H54 (cell line): ENCODE data around the gene HAUS8.
A peak's percentile ranks its signal among the peaks of the same experiment; 100 is the strongest.

Source experiments
- DNase-seq: peaks from one replicate; pipeline ENCODE4 v3.0.0; 2011; ENCODE audit warnings: low spot score, mixed read lengths; ENCODE audit not compliant: insufficient read length
- FAIRE-seq: peaks from 3 replicates; lab custom pipeline; 2011; peaks lifted over from hg19 to GRCh38; lab: Jason Lieb, UNC
- POLR2A ChIP-seq: IDR thresholded peaks from 2 replicates; pipeline ENCODE4 v1.6.1; 2011; ENCODE audit warnings: low read depth, mild to moderate bottlenecking, low read length

The HAUS8 gene, protein sequence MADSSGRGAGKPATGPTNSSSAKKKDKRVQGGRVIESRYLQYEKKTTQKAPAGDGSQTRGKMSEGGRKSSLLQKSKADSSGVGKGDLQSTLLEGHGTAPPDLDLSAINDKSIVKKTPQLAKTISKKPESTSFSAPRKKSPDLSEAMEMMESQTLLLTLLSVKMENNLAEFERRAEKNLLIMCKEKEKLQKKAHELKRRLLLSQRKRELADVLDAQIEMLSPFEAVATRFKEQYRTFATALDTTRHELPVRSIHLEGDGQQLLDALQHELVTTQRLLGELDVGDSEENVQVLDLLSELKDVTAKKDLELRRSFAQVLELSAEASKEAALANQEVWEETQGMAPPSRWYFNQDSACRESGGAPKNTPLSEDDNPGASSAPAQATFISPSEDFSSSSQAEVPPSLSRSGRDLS

DNA sequence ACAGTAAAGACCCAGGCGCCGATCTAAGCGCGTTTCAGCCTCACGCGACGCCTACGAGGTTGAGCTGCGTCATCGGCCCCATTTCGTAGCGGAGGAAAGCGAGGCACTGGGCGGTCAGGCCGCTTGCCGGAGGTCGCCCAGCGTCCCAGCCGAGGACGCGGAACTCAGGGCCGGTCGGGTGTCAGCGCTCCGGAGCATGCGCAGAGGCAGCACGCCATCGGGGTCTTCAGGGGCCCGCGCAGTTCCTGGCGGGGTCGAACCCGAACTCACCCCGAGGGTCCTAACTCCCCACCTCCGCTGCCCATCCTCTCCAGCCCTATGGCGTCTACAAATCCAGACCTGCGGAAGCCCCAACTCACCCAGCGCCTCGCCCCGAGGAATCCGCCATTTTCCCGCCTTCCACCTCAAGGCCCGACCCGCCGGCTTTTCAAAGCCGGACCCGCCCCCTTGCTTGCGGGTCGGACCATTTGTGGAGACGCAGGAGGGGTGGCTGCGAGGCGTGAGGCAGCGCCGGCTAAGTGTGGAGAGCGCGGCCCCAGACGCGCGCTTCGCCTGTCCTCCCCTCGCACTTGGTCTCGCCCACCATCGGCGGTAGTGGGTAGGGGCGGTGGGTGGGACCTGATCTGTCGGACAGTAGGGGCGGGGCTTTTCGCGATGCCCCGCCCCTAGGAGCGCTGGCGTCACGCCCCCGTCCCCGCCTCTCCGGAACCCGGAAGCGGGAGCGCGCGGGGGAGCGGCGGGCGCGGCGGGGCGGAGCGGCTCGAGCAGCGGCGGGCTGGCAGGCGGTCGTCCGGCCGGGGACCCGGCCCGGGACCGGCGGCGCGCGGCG is at the start of gene HAUS8, which contains the start of gene MYO9B:
HAUS8 (minus strand) TSS at position 418 of the 829 bp plus-strand sequence; CDS start at position 388, 30 bp downstream.
MYO9B (plus strand) TSS at position 743 of the 829 bp plus-strand sequence. CDS start 25,941 bp downstream, outside the sequence.
- FAIRE-seq = no peak
- DNase-seq = peak; percentile 95
- peak; percentile 46 for TF ChIP-seq POLR2A

DNA sequence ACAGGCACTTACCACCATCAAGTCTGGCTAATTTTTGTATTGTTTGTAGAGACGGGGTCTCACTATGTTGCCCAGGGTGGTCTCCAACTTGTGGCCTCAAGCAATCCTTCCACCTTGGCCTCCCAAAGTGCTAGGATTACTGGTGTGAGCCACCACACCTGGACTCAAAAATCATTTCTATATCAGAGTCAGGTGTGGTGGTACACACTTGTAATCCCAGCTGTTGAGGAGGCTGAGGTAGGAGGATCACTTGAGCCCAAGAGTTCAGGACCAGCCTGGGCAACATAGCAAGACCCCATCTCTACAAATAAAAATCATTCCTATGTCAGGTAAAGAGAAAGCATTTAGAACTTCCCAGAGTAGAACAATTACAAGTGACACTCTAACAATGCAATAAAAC is 48.8 kb upstream of the HAUS8 start:
- TF ChIP-seq POLR2A = no peak
- DNase-seq (no peak), FAIRE-seq (no peak)

DNA sequence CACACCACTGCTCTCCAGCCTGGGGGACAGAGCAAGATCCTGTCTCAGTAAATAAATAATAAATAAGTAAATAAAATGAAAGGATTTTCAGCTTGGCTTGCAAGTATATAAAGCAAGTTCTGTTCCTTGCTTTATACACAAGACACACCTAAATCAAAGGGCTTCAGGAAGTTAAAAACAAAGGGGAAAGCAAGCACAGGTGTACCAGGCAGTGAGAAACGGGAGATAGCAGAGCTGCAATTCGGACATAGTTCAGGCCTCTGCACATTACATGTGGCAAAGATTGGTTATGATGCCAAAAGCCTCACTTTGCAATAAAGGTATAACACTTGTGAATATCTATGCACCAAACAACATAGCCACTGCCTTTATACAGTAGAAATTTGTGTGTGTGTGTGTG is 47.8 kb upstream of the HAUS8 start:
- no peak for DNase-seq
- no peak for TF ChIP-seq POLR2A
- FAIRE-seq = no peak

DNA sequence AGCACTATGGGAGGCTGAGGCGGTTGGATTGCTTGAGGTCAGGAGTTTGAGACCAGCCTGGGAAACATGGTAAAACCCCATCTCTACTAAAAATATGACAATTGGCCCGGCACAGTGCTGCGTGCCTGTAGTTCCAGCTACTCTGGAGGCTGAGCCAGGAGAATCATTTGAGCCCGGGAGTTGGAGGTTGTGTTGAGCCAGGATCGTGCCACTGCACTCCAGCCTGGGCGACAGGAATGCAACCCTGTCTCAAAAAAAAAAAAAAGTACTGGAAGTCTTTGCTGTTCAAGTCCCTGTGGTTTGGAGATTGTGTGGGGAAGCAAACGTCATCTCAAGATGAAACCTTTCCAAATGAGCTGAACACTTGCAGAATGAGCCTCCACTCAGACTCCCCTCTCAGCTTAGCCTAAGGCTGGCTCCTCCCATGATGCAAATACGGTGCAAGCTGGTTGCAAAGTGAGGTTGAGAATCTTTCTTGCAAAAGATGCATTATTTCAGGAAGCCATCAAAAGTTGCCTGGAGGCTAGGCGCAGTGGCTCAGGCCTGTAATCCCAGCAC is 46.6 kb upstream of the HAUS8 start:
- FAIRE-seq = no peak
- DNase-seq = no peak
- TF ChIP-seq POLR2A = no peak

DNA sequence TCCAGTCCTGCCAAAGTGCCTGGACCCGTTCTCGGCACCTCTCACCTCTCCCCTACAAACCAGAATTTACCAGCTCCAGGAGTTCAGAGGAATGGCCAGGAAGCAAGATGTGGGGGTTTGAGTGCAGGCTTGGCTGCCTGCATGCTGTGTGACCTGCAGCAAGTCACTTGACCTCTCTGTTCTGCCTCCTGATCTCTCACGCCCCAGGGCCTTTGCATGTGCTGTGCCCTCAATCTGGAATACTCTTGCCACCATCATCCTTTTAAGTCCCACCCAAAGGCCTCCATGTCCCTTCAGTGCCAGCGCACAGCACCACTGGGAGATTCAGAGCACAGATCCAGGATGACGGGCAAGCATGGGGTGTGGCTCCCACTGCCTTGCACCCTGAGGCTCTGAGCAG is 43.7 kb upstream of the HAUS8 start:
- no peak for TF ChIP-seq POLR2A
- no peak for FAIRE-seq
- no peak for DNase-seq

DNA sequence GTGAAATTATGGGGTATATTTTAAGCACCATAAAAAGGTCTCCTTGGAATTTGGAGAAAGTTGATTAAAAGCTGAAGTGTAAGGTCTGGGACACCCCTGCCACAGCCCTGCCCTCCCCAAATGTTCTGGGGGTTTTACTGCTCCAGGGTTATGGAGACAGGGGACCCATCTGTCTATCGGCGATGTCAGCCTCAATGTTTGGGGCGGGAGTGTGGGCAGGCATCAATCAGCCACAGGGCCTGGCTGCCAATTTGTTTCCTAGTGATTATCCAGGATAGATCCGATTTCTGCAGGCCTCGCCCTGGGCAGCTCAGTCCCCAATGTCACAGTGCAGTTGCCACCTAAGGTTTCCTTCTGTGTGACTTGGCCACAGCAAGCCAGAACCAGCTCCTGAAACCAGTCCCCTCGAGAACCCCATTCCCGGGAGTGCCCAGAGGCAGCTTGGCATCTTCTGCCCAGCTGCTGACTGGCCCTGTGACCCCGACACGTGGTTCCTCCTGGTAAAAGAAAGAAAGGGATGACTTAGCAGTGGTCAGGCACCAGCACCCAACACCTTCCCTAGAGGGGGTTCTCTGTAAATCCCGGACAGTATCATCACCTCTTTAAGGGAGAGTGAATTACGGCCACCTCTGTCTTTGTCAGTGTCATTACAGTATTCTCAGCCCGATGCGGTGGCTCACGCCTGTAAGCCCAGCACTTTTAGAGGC is 41.9 kb upstream of the HAUS8 start:
- no peak for FAIRE-seq
- no peak for TF ChIP-seq POLR2A

DNA sequence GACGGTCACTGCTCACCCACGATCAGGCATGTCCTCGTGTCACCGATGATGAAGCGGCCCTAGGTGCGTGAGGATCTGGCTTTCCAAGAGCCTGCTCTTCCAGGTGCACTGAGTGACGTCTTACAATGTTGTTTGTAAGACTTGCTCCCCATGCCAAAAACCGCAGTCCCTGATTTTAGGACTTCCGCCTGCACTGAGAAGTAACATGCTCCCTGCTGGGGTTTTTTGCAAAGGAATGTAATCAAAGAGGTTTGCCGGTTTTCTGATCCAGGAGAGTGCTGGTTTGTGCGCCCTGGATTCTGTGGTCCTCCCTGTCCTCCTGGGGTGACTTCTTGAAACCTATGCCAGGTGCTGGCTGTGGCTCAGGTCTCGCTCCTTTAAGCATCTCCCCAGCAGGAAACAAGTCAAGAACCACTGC is 39.2 kb upstream of the HAUS8 start:
- DNase-seq (no peak), FAIRE-seq (no peak)
- no peak for TF ChIP-seq POLR2A

More for the DNA sequence above, 41.9 kb upstream of the HAUS8 start:
- no peak for DNase-seq

DNA sequence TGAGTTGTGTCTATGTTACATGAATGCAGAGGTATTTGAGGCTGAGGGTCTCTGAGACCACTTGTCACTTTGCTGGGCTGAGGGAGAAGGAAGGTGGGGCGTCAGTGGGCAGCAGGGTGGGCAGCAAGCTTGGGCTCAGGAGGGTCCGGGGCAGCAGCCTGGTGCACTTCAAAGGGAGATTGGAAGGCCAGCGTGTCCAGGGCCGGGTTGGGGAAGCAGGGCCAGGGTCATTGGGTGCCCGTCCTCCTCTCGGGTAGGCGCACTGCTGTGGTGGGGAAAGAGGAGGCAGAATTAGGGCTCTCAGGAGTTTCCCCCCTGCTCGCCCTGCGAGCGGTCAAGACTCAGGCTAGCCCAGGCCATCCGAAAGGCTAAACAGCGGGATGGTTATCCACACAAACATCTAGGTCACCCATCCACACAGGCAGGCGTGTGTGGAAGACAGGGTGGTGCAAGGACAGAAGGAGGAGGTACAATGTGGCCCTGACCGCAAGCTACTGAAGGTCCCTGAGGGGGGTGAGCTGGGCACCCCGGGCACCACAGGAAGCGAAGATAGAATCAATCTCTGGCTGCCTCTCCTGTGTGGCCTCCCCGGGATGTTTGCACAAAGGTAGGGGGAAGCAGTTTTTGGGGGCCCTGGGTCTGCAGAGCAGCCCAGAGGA is 38.0 kb upstream of the HAUS8 start:
- FAIRE-seq (no peak), DNase-seq (no peak)
- no peak for TF ChIP-seq POLR2A

DNA sequence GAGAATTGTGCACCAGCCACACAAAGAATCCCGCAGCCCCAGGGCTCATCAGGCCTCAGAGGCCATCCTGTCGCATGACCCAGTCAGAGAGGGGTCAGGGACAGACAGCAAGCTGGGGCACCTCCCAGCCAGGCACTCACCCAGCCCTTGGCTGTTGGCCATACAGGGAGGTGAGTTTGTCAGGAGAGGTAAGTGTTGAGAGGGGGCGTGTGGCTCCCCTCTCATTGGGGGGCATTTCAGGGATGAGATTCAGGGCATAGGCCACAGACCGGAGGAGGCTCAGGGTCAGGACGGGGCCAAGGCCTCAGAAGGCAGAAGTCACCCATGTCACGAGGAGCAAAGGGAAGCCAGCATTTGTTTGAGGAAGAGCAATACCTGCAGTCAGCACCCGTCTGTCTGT is 37.4 kb upstream of the HAUS8 start:
- no peak for FAIRE-seq
- DNase-seq = no peak
- no peak for TF ChIP-seq POLR2A

DNA sequence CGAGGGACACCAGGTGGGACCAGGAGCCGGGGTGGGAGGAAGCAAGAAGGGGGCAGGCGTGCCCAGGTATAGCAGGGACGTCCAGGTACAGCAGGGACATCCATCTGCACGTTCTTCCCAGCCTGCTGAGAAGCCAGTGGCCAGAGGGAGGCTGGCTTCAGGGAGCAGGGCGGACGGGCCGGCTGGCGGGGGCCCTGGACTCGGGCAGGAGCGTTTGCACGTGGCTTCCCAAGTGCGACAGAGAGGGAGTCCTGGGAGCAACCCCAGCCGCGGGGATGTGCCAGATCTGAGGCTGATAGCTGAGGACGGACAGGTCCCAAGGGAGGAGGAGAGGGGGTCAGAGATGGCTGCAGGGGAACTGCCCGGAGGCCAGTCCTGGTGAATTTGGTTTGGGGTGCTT is 37.0 kb upstream of the HAUS8 start:
- FAIRE-seq (no peak), DNase-seq (no peak)
- no peak for TF ChIP-seq POLR2A

DNA sequence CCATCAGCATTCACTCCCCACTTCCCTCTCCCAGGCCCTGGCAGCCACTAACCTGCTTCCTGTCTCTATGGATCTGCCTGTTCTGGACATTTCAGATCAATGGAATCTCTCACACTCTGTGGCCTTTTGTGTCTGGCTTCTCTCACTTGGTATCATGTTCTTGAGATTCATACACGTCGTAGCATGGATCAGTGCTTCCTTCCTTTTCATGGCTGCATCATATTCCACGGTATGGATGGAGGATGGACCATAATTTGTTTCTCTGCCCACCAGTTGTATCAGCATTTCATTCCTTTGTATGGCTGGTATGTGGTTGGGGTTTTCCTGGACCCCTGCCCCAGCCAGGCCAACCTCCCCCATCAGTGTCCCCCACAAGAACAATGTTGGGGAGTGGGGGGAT is 36.5 kb upstream of the HAUS8 start:
- DNase-seq = no peak

DNA sequence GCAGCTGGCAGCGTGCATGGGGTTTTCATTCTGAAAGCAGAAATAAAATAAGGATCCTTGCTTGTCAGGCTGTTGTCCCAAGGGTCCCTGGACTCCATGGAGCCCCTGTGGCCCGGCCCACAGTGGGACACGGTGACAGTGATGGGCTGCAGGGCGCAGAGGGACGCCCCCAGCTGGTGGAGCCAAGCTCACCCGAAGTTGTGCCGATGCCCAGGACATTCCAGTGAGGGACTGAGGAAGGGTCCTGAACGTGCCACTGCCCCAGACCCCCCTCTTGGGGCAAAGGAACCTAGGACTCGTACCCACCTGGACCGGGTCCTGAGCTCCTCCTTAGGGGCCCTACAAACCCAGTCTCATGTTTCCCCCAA is 35.3 kb upstream of the HAUS8 start:
- FAIRE-seq (no peak), DNase-seq (no peak)
- TF ChIP-seq POLR2A = no peak

More for the DNA sequence above, 36.5 kb upstream of the HAUS8 start:
- TF ChIP-seq POLR2A = no peak
- FAIRE-seq = no peak
